PC-9 (cell line): ENCODE results near the gene GCA.
A peak's percentile ranks its signal among the peaks of the same experiment; 100 is the strongest.

Source experiments
- EZH2 ChIP-seq: fragments of 200-600 bp; sonication (generic); IDR thresholded peaks from 2 replicates; pipeline ENCODE4 v1.8.0; 2017; ENCODE audit warnings: antibody characterized with exemption, low read depth
- TF ChIP-seq, protein P1 (sequence below): fragments of 200-600 bp; sonication (generic); conservative IDR thresholded peaks from 2 replicates; pipeline ENCODE4 v1.6.1; 2017; ENCODE audit warnings: mixed run types, antibody characterized with exemption, mild to moderate bottlenecking, moderate library complexity

DNA sequence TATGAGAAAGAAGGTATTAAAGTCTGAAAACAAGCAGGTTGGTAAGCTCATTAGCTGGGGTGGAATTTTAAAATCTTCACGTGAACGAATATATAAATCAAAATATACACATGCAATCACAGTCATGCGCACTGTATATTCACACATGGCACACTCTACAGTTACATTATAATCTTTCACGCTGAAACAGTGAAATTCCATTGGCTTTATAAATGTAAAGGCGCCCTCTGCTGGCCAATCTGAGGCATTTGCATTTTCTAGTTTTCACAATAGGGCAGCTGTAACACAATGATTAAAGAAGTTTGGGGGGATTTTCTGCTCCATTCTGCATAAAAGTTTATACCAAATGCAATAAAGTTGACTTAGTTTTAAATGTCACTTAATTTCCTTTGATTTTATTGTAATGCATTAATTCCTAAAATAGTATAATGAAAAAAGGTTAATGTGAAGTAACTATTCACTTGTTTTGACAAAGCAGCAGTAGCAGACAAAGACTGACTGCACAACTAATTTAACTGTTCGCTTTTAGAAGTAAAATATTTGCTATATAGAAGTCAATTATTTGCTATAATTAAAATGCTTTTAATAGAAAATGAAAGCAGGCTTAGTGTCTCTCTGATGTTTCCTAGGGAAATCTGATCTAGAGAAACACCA is 42.7 kb upstream of the GCA start:
- TF ChIP-seq, protein P1, sequence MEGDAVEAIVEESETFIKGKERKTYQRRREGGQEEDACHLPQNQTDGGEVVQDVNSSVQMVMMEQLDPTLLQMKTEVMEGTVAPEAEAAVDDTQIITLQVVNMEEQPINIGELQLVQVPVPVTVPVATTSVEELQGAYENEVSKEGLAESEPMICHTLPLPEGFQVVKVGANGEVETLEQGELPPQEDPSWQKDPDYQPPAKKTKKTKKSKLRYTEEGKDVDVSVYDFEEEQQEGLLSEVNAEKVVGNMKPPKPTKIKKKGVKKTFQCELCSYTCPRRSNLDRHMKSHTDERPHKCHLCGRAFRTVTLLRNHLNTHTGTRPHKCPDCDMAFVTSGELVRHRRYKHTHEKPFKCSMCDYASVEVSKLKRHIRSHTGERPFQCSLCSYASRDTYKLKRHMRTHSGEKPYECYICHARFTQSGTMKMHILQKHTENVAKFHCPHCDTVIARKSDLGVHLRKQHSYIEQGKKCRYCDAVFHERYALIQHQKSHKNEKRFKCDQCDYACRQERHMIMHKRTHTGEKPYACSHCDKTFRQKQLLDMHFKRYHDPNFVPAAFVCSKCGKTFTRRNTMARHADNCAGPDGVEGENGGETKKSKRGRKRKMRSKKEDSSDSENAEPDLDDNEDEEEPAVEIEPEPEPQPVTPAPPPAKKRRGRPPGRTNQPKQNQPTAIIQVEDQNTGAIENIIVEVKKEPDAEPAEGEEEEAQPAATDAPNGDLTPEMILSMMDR = peak; percentile 84
- TF ChIP-seq EZH2 = no peak
